ENCODE data around the gene PHLDA1.
A peak's percentile ranks its signal among the peaks of the same experiment; 100 is the strongest.

DNA sequence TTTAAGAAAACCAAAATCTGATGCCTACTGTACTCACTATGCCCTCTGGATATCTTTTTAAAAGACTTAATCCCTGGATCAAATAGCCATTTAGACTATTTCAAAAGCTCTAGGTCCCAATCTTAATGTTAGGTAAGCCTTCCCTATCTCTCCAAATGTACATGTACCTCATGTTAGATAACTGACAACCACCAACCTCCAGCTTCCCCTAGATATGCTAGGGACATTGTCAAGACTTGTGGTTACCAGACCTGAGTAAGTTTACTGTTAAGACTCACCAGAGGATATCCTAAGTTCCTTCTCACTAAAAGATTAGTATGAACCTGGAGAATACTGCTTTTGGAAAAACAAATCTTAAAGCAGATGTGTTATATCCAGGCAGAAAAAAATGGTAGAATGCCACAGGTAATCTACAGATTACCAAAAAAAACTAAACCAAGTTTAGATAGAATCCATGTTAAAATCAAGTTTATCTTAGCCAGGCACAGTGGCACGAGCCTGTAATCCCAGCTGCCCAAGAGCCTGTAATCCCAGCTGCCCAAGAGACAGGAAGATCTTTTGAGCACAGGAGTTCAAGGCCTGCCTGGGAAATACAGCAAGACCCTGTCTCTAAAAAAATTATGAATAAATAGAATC, 43.2 kb upstream of the PHLDA1 start:
- TF ChIP-seq CBFA2T2 (conservative IDR thresholded peaks at IDR 0.05) (peak; percentile 58; the same call in 1 of the 2 replicates), KDM1A (IDR thresholded peaks at IDR 0.05) (0 out of 4 replicates have a peak, but pooled peaks of 1 of the 2 experiments have one; percentile 5)

Data from K562 (cell line).